ENCODE results near the gene NFATC1. TPM values are rescaled to one million over a fixed set of nuclear protein-coding genes. Genes with fewer than 3 reads are reported as not detected.

The NFATC1 gene
- polyA plus RNA-seq, 1 of the 3 experiments (the other 2 are of a cell fraction), result 0.02 TPM

- Histone ChIP-seq H3K9me2 (no peaks in the 10 kb centered on the region), H3K9ac (no peak overlapping the region), H3K27me3 (ENCODE audit: insufficient read depth) (peaks cover 76% of the 10 kb centered on the region), H3F3A (replicated peaks; ENCODE audit: insufficient read depth) (no peaks in the 10 kb centered on the region), H2AFZ (ENCODE audit: low read depth) (no peak overlapping the region), H3K27ac (ENCODE audit: low read depth in 2 of 2, low read length in 1 of 2) (no peak overlapping the region), H3K9me3 (no peaks in the 10 kb centered on the region), H4K20me1 (ENCODE audit: insufficient read depth) (no peaks in the 10 kb centered on the region), H3K4me3 (ENCODE audit: low read depth in 2 of 2, low read length in 1 of 2) (no peak overlapping the region), H3K4me2 (no peak overlapping the region), H3K36me3 (replicated peaks in 1 of 2; ENCODE audit: control insufficient read depth in 1 of 2, insufficient read depth in 2 of 2, low read length in 1 of 2) (no peaks in the 10 kb centered on the region), H3K4me1 (ENCODE audit: control insufficient read depth in 1 of 2, insufficient read depth in 2 of 2, low read depth in 1 of 2, low read length in 1 of 2) (no peaks in the 10 kb centered on the region), H3K79me2 (ENCODE audit: insufficient read depth) (no peaks in the 10 kb centered on the region)
- CTCF ChIA-PET, result no interaction called here
- TF ChIP-seq, protein P1, sequence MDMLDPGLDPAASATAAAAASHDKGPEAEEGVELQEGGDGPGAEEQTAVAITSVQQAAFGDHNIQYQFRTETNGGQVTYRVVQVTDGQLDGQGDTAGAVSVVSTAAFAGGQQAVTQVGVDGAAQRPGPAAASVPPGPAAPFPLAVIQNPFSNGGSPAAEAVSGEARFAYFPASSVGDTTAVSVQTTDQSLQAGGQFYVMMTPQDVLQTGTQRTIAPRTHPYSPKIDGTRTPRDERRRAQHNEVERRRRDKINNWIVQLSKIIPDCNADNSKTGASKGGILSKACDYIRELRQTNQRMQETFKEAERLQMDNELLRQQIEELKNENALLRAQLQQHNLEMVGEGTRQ (IDR thresholded peaks at IDR 0.05; ENCODE audit: borderline replicate concordance, low read depth, low read length), result no peak
- TF ChIP-seq FOXM1 (IDR thresholded peaks at IDR 0.05; ENCODE audit: low read depth) (no peak), TAF1 (IDR thresholded peaks at IDR 0.05; ENCODE audit: borderline replicate concordance, low read depth, low read length) (no peak), TCF12 (IDR thresholded peaks at IDR 0.05) (no peak), RAD21 (IDR thresholded peaks at IDR 0.05; ENCODE audit: low read length) (no peak), ELF1 (IDR thresholded peaks at IDR 0.05) (no peak), YY1 (IDR thresholded peaks at IDR 0.05; ENCODE audit: low read depth) (no peak), MXI1 (IDR thresholded peaks at IDR 0.05; ENCODE audit: low read depth, low read length) (no peak), CHD2 (IDR thresholded peaks at IDR 0.05; ENCODE audit: low read length, partially characterized antibody) (no peak), JUND (IDR thresholded peaks at IDR 0.05) (no peak), EP300 (IDR thresholded peaks at IDR 0.05; ENCODE audit: borderline replicate concordance in 1 of 2, low read depth in 1 of 2, low read length in 1 of 2) (no peak), GATA2 (CRISPR knock-in tag; IDR thresholded peaks at IDR 0.05) (no peak), RCOR1 (IDR thresholded peaks at IDR 0.05; ENCODE audit: low read length) (no peak)
- TF ChIP-seq, protein P2, sequence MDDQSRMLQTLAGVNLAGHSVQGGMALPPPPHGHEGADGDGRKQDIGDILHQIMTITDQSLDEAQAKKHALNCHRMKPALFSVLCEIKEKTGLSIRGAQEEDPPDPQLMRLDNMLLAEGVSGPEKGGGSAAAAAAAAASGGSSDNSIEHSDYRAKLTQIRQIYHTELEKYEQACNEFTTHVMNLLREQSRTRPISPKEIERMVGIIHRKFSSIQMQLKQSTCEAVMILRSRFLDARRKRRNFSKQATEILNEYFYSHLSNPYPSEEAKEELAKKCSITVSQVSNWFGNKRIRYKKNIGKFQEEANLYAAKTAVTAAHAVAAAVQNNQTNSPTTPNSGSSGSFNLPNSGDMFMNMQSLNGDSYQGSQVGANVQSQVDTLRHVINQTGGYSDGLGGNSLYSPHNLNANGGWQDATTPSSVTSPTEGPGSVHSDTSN (IDR thresholded peaks at IDR 0.05), result no peak
- TF ChIP-seq, protein P3, sequence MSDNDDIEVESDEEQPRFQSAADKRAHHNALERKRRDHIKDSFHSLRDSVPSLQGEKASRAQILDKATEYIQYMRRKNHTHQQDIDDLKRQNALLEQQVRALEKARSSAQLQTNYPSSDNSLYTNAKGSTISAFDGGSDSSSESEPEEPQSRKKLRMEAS (IDR thresholded peaks at IDR 0.05; ENCODE audit: low read depth), result no peak
- no peak for DNase-seq
- POLR2A ChIA-PET, result no interaction called here
- 42% methylated on average over 10 of the region's 19 CpGs for WGBS (ENCODE audit: low lambda C conversion rate)
Observed at GRCh38 chr18:79555885-79556284, 160.2 kb downstream of the NFATC1 start.

DNA sequence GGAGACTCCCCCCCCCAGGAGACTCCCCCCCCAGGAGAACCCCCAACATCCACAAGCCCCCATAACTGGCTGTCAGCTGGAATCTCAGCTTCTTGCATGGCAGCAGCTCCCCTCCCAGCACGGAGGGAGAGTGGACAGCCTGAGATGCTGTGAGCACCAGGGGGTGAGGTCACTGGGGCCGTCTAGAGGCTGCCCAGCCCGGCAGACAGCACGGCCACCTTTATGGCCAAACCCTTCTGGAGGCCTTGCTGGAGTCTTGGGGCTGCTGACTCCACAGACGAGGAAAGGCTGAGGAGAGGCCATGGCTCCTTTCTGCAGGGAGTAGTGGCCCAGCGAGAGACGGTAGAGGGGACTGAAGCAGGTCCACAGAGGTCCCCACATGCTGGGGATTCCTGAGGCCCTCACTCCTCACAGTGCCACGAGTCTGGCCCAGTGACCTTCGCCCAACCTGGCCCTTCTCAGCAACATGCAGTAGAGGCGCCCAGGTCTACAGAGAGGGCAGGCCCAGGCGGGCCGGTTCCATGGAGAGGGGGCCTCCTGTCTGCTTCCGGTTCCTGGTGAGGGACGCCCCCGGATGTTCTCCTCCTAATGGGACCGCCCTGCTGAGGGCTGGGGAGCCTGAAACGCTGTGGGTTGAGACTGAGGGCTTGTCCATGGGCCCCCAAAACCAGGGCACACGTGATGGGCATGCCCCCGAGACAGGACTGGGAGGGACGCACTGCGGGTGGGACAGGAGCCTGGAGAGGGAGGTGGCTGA lies 161.3 kb downstream of the NFATC1 start:
- Histone ChIP-seq H3K27ac (ENCODE audit: low read depth in 2 of 2, low read length in 1 of 2) (no peak overlapping the region), H3K4me2 (no peak overlapping the region), H3K9me2 (no peaks in the 10 kb centered on the region), H3K9me3 (no peaks in the 10 kb centered on the region), H3F3A (replicated peaks; ENCODE audit: insufficient read depth) (no peaks in the 10 kb centered on the region), H3K4me3 (ENCODE audit: low read depth in 2 of 2, low read length in 1 of 2) (no peak overlapping the region), H3K79me2 (ENCODE audit: insufficient read depth) (no peaks in the 10 kb centered on the region), H3K27me3 (ENCODE audit: insufficient read depth) (peaks cover 87% of the 10 kb centered on the region), H3K4me1 (ENCODE audit: control insufficient read depth in 1 of 2, insufficient read depth in 2 of 2, low read depth in 1 of 2, low read length in 1 of 2) (no peaks in the 10 kb centered on the region), H2AFZ (ENCODE audit: low read depth) (no peak overlapping the region), H3K36me3 (replicated peaks in 1 of 2; ENCODE audit: control insufficient read depth in 1 of 2, insufficient read depth in 2 of 2, low read length in 1 of 2) (no peaks in the 10 kb centered on the region), H3K9ac (no peak overlapping the region), H4K20me1 (ENCODE audit: insufficient read depth) (no peaks in the 10 kb centered on the region)
- CTCF ChIA-PET, result no interaction called here
- 12% methylated on average over 10 of the region's 21 CpGs for WGBS (ENCODE audit: low lambda C conversion rate)
- POLR2A ChIA-PET, result no interaction called here
- DNase-seq, result no peak
- TF ChIP-seq FOSL2 (IDR thresholded peaks at IDR 0.05; ENCODE audit: borderline replicate concordance, low read depth), result no peak
- no peak for TF ChIP-seq TAF1 (IDR thresholded peaks at IDR 0.05; ENCODE audit: borderline replicate concordance, low read depth, low read length)
- no peak for TF ChIP-seq REST (IDR thresholded peaks at IDR 0.05; ENCODE audit: low read depth, low read length)
- TF ChIP-seq TEAD4 (IDR thresholded peaks at IDR 0.05; ENCODE audit: borderline replicate concordance, insufficient read depth), result no peak
- TF ChIP-seq JUND (IDR thresholded peaks at IDR 0.05), result no peak
- TF ChIP-seq, protein P3 (IDR thresholded peaks at IDR 0.05; ENCODE audit: low read depth), result no peak
- TF ChIP-seq ZBTB33 (IDR thresholded peaks at IDR 0.05; ENCODE audit: borderline replicate concordance, low read depth), result no peak
